SJSA1 (cell line): ENCODE results near the gene TMEM91. TPM values are rescaled to one million over a fixed set of nuclear protein-coding genes. Genes with fewer than 3 reads are reported as not detected.

Source experiments
- DNase-seq, 2 experiments: peaks; one replicate each; pipeline ENCODE4 v3.0.0-alpha.2; 2015 to 2020; ENCODE audit warnings: low spot score in 2 of 2, low read depth in 1 of 2
- H3K27ac ChIP-seq: fragments of 250-450 bp; sonication (Bioruptor Pico); 2 replicates; pipeline ENCODE4 v1.5.1; 2020; ENCODE audit warnings: mild to moderate bottlenecking, moderate library complexity
- H3K27me3 ChIP-seq: fragments of 250-450 bp; sonication (Bioruptor Pico); replicated peaks from 2 replicates; pipeline ENCODE4 v1.5.1; 2020; ENCODE audit warnings: mild to moderate bottlenecking, moderate library complexity
- H3K36me3 ChIP-seq: fragments of 250-450 bp; sonication (Bioruptor Pico); 2 replicates; pipeline ENCODE4 v1.5.1; 2020; ENCODE audit warnings: mild to moderate bottlenecking
- H3K4me1 ChIP-seq: fragments of 250-450 bp; sonication (Bioruptor Pico); replicated peaks from 2 replicates; pipeline ENCODE4 v1.6.1; 2021; ENCODE audit warnings: mild to moderate bottlenecking
- H3K4me3 ChIP-seq: fragments of 250-450 bp; sonication (Bioruptor Pico); 2 replicates; pipeline ENCODE4 v1.5.1; 2020; ENCODE audit warnings: mild to moderate bottlenecking
- H3K9me3 ChIP-seq: fragments of 250-450 bp; sonication (Bioruptor Pico); replicated peaks from 2 replicates; pipeline ENCODE4 v1.5.1; 2020; ENCODE audit warnings: mild to moderate bottlenecking
- total RNA-seq: library from RNA; depleted of rRNA; stranded (reverse); fragments of >200 nt; shearing (Covaris generic); gene quantifications from 2 replicates; pipeline ENCODE4 v1.2.3, GENCODE V29; 2014; rRNA removed

Gene TMEM91
- total RNA-seq, 1 experiment from 2014 or later: 2.5 TPM

DNA sequence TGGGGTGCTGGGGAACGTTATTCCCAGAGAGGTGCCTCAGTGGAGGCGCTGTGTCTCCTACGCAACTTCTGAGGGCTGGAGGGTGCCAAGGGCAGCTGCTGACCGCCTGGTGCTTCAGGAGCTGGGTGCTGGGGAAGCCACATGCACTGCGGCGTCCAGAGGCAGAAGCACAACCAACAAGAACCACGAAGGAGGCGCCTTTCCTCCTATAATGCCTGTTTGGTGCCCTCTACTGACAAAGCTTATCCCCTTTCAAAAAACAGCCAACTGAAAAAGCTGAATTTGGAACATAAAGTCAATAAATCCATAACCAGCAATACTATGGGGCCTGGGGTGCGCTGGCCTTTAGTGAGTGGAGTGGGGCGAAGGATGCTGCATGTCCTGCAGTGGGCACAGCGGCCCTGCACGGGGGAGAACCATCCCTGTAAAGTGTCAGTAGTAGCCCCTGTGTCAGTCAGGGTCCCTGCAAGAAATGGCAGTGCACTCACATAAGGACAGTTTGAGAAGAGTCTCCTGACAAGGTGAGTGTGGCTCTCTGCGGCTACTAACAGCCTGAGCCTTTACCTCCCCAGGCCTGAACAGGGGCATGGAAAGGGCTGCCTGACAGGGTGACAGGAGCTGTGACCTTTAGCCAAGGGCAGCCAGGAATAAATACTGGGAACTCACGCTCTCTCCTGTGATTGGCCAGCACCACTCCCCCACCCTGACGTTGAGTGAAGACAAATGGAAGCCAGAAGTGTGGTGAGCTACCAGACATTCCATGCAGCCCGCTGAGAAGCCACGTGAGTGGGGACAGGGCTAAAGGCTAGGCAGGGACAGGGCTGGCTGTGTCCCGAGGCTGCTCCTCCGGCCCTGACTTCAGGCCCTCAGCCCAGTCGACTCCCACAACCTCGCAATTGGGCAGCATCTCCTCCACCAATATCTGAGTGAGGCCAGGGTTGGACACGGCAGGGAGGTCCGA is 55.4 kb downstream of the TMEM91 start:
- peaks cover 48% of the 10 kb centered on the region for H3K36me3 ChIP-seq
- no peaks in the 10 kb centered on the region for H3K4me1 ChIP-seq
- H3K4me3 ChIP-seq: no peak overlapping the region
- H3K9me3 ChIP-seq: no peaks in the 10 kb centered on the region
- H3K27me3 ChIP-seq: no peaks in the 10 kb centered on the region
- H3K27ac ChIP-seq: no peak overlapping the region
- DNase-seq: no peak

DNA sequence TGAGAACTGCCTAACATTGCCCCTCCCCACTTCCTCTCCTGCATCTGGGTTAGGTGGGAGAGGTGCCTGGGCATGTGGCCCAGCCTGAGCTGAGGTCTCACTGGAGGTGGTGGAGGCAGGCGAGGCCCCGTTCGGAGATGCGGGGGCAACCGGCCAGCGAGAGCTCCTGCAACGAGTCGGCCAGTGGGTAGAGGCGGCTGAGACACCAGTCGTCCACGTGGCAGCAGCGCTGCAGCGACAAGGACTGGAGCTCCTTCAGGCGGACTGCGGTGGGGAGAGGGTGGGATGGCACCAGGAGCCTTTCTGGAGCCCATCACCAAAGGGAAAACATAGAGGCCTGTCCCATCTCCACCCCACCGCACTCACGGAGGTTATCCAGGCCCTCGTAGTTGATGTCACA is 56.8 kb downstream of the TMEM91 start:
- H3K27ac ChIP-seq: no peak overlapping the region

More for the DNA sequence above, 56.8 kb downstream of the TMEM91 start:
- Histone ChIP-seq H3K4me3 (no peak overlapping the region), H3K36me3 (peaks cover 55% of the 10 kb centered on the region), H3K9me3 (no peaks in the 10 kb centered on the region), H3K27me3 (no peaks in the 10 kb centered on the region), H3K4me1 (no peaks in the 10 kb centered on the region)
- no peak for DNase-seq

Other genes with a start within 250 kb of the TMEM91 start
- not detected in 2 replicates for gene CYP2S1, start 183.3 kb upstream of the TMEM91 start, total RNA-seq
- 181 and 224 TPM in 2 replicates for gene AXL, start 157.3 kb upstream of the TMEM91 start, total RNA-seq
- gene HNRNPUL1, start 112.2 kb upstream of the TMEM91 start, total RNA-seq: 147 and 162 TPM in 2 replicates
- 6.0 and 10.7 TPM in 2 replicates for gene CCDC97, start 66.4 kb upstream of the TMEM91 start, total RNA-seq
- 16.4 and 17.4 TPM in 2 replicates for gene TGFB1, start 22.6 kb upstream of the TMEM91 start, total RNA-seq
- gene B9D2, start 12.4 kb upstream of the TMEM91 start, total RNA-seq: 3.3 and 10.7 TPM in 2 replicates
- gene EXOSC5, start 20.8 kb downstream of the TMEM91 start, total RNA-seq: 24.4 and 33.6 TPM in 2 replicates
- 14.1 and 25.5 TPM in 2 replicates for gene BCKDHA, start 21.3 kb downstream of the TMEM91 start, total RNA-seq
- not detected in 2 replicates for gene B3GNT8, start 50.8 kb downstream of the TMEM91 start, total RNA-seq
- gene DMAC2, start 63.4 kb downstream of the TMEM91 start, total RNA-seq: 57.8 and 85.5 TPM in 2 replicates
- not detected in 2 replicates for gene ERICH4, start 66.6 kb downstream of the TMEM91 start, total RNA-seq
- not detected in 2 replicates for gene CEACAM21, start 199.6 kb downstream of the TMEM91 start, total RNA-seq